H1 (cell line): ENCODE data around the gene SMARCA5. TPM values are rescaled to one million over a fixed set of nuclear protein-coding genes. Genes with fewer than 3 reads are reported as not detected.

Experiments
- CTCF ChIA-PET: fragments of 300-600 bp; sonication (Branson Sonifier 250); formaldehyde crosslinking; loops from one replicate; lab custom pipeline; 2021; ENCODE audit not compliant: partially characterized antibody; lab: Charles Lee
- POLR2A ChIA-PET: fragments of 300-600 bp; sonication (Branson Sonifier 250); formaldehyde crosslinking; loops from one replicate; lab custom pipeline; 2021; ENCODE audit warnings: inconsistent platforms; ENCODE audit not compliant: partially characterized antibody; lab: Charles Lee
- DNase-seq, 2 experiments: peaks; one replicate each; pipeline versions ENCODE4 v3.0.0 to v3.0.0-alpha.2; 2010 to 2022; ENCODE audit warnings: low spot score in 2 of 2, low read depth in 1 of 2, mixed read lengths in 1 of 2
- FAIRE-seq: peaks from 2 replicates; lab custom pipeline; 2011; peaks lifted over from hg19 to GRCh38; lab: Jason Lieb, UNC
- H2AFZ ChIP-seq: 2 replicates; pipeline ENCODE4 v1.8.1; 2012; ENCODE audit warnings: low read length, inconsistent platforms
- H2AK5ac ChIP-seq: 2 replicates; pipeline ENCODE4 v1.6.1; 2013; ENCODE audit warnings: low read depth, low read length
- H2BK120ac ChIP-seq: replicated peaks from 2 replicates; pipeline ENCODE3; 2013; ENCODE audit warnings: low read depth, low read length, inconsistent platforms
- H2BK12ac ChIP-seq: 2 replicates; pipeline ENCODE4 v1.6.1; 2013; ENCODE audit warnings: low read depth, low read length
- H2BK15ac ChIP-seq: 2 replicates; pipeline ENCODE4 v1.6.1; 2013; ENCODE audit warnings: low read length
- H2BK20ac ChIP-seq: 2 replicates; pipeline ENCODE4 v1.6.1; 2013; ENCODE audit warnings: low read length
- H2BK5ac ChIP-seq: 2 replicates; pipeline ENCODE4 v1.6.1; 2013; ENCODE audit warnings: low read depth, low read length
- H3K14ac ChIP-seq: 2 replicates; pipeline ENCODE4 v1.6.1; 2013; ENCODE audit warnings: inconsistent platforms; ENCODE audit not compliant: insufficient read length
- H3K18ac ChIP-seq: 2 replicates; pipeline ENCODE4 v1.6.1; 2013; ENCODE audit warnings: low read length; ENCODE audit errors: extremely low read depth
- H3K23ac ChIP-seq: 2 replicates; pipeline ENCODE4 v1.6.1; 2013; ENCODE audit warnings: inconsistent platforms; ENCODE audit not compliant: insufficient read length
- H3K23me2 ChIP-seq: 2 replicates; pipeline ENCODE4 v1.6.1; 2013; ENCODE audit warnings: low read depth, low read length
- H3K27ac ChIP-seq: 2 replicates; pipeline ENCODE4 v1.6.1; 2011; ENCODE audit warnings: low read depth, low read length, inconsistent platforms
- H3K27me3 ChIP-seq, 4 experiments: replicated peaks in 1 of 4; 1 replicate in 1 of 4; 2 replicates in 3 of 4; pipeline versions ENCODE4 v1.6.1 to v1.8.1; 2011 to 2013; ENCODE audit warnings: low read length in 3 of 4, mild to moderate bottlenecking in 3 of 4, inconsistent platforms in 2 of 4, mixed read lengths in 2 of 4, moderate library complexity in 1 of 4; ENCODE audit not compliant: control insufficient read depth in 3 of 4, insufficient read depth in 3 of 4; ENCODE audit errors: extremely low read depth in 1 of 4
- H3K36me3 ChIP-seq, 4 experiments: 2 replicates each; pipeline versions ENCODE4 v1.6.1 to v1.8.1; 2011 to 2013; ENCODE audit warnings: mild to moderate bottlenecking in 4 of 4, low read length in 3 of 4, moderate library complexity in 2 of 4, control low read depth in 1 of 4, inconsistent platforms in 1 of 4; ENCODE audit not compliant: insufficient read depth in 4 of 4, control insufficient read depth in 2 of 4
- H3K4ac ChIP-seq: replicated peaks from 2 replicates; pipeline ENCODE3; 2013; ENCODE audit warnings: low read length, low read depth, mixed read lengths, inconsistent platforms; ENCODE audit not compliant: insufficient read length
- H3K4me1 ChIP-seq, 4 experiments: replicated peaks in 1 of 4; 1 replicate in 1 of 4; 2 replicates in 3 of 4; pipeline versions ENCODE4 v1.6.1 to v1.8.1; 2011 to 2013; ENCODE audit warnings: low read length in 3 of 4, inconsistent platforms in 2 of 4, mixed read lengths in 1 of 4; ENCODE audit not compliant: insufficient read depth in 4 of 4, control insufficient read depth in 3 of 4
- H3K4me2 ChIP-seq, 2 experiments: 2 replicates each; pipeline versions ENCODE4 v1.6.1 to v1.8.1; 2011 to 2013; ENCODE audit warnings: low read depth in 2 of 2, low read length in 2 of 2, control low read depth in 1 of 2, inconsistent platforms in 1 of 2, mild to moderate bottlenecking in 1 of 2; ENCODE audit not compliant: insufficient read depth in 1 of 2
- H3K4me3 ChIP-seq, 4 experiments: fragments of 200-600, 300-600 bp in 1 of 4; sonication (generic), shearing (Covaris generic), sonication (Bioruptor Twin) in 1 of 4; 2 replicates each; pipeline versions ENCODE4 v1.5.1 to v1.8.1; 2011 to 2016; ENCODE audit warnings: low read length in 4 of 4, low read depth in 3 of 4, control low read depth in 2 of 4, inconsistent platforms in 2 of 4, mild to moderate bottlenecking in 2 of 4, mixed read lengths in 1 of 4, moderate library complexity in 1 of 4; ENCODE audit not compliant: insufficient read depth in 2 of 4; ENCODE audit errors: extremely low read depth in 1 of 4
- H3K56ac ChIP-seq: replicated peaks from 2 replicates; pipeline ENCODE3; 2013; ENCODE audit warnings: low read depth, mild to moderate bottlenecking, mixed read lengths, low read length, inconsistent platforms; ENCODE audit not compliant: insufficient read length
- H3K79me1 ChIP-seq: 2 replicates; pipeline ENCODE4 v1.6.1; 2013; ENCODE audit warnings: low read depth, low read length, control low read depth
- H3K79me2 ChIP-seq, 2 experiments: 2 replicates each; pipeline versions ENCODE4 v1.6.1 to v1.8.1; 2012 to 2013; ENCODE audit warnings: low read length in 2 of 2, mild to moderate bottlenecking in 2 of 2, inconsistent platforms in 1 of 2; ENCODE audit not compliant: insufficient read depth in 2 of 2, control insufficient read depth in 1 of 2
- H3K9ac ChIP-seq, 4 experiments: replicated peaks in 1 of 4; 1 replicate in 1 of 4; 2 replicates in 3 of 4; pipeline versions ENCODE4 v1.6.1 to v1.8.1; 2011 to 2013; ENCODE audit warnings: low read depth in 3 of 4, low read length in 3 of 4, control low read depth in 2 of 4, mild to moderate bottlenecking in 2 of 4, moderate library complexity in 2 of 4, inconsistent platforms in 1 of 4; ENCODE audit errors: extremely low read depth in 1 of 4
- H3K9me3 ChIP-seq, 2 experiments: 2 replicates each; pipeline versions ENCODE4 v1.6.1 to v1.8.1; 2012 to 2013; ENCODE audit warnings: mild to moderate bottlenecking in 2 of 2, moderate library complexity in 2 of 2, control low read depth in 1 of 2, inconsistent platforms in 1 of 2, low read depth in 1 of 2, low read length in 1 of 2, mixed read lengths in 1 of 2; ENCODE audit not compliant: insufficient read depth in 2 of 2
- H4K20me1 ChIP-seq, 2 experiments: replicated peaks in 1 of 2; 2 replicates each; pipeline versions ENCODE3 to v1.8.1; 2011 to 2013; ENCODE audit warnings: inconsistent platforms in 2 of 2, low read length in 2 of 2, mild to moderate bottlenecking in 1 of 2; ENCODE audit not compliant: insufficient read depth in 2 of 2, control insufficient read depth in 1 of 2
- H4K5ac ChIP-seq: 2 replicates; pipeline ENCODE4 v1.6.1; 2013; ENCODE audit warnings: low read length, low read depth, mixed read lengths, inconsistent platforms; ENCODE audit not compliant: insufficient read length
- H4K8ac ChIP-seq: 2 replicates; pipeline ENCODE4 v1.8.0; 2013; ENCODE audit warnings: mild to moderate bottlenecking, moderate library complexity, low read length, inconsistent platforms; ENCODE audit not compliant: insufficient read depth; ENCODE audit errors: extremely low read depth
- H4K91ac ChIP-seq: replicated peaks from 2 replicates; pipeline ENCODE3; 2013; ENCODE audit warnings: low read length, mixed read lengths, inconsistent platforms; ENCODE audit not compliant: insufficient read length
- BCL11A ChIP-seq, 2 experiments: IDR thresholded peaks; one replicate each; pipeline ENCODE4 v1.6.1; 2011; ENCODE audit warnings: low read depth in 2 of 2, low read length in 2 of 2, mild to moderate bottlenecking in 2 of 2
- CHD2 ChIP-seq: IDR thresholded peaks from 2 replicates; pipeline ENCODE4 v1.6.1; 2012; ENCODE audit warnings: low read length, improper control_type of control experiment
- GTF2F1 ChIP-seq: IDR thresholded peaks from 2 replicates; pipeline ENCODE4 v1.6.1; 2012; ENCODE audit warnings: low read depth, low read length, improper control_type of control experiment, borderline replicate concordance
- JUND ChIP-seq: IDR thresholded peaks from 2 replicates; pipeline ENCODE4 v1.6.1; 2011; ENCODE audit warnings: mild to moderate bottlenecking, improper control_type of control experiment, low read length
- MAFK ChIP-seq: IDR thresholded peaks from 2 replicates; pipeline ENCODE4 v1.6.1; 2012; ENCODE audit warnings: low read depth, mild to moderate bottlenecking, improper control_type of control experiment, low read length
- NANOG ChIP-seq: IDR thresholded peaks from 2 replicates; pipeline ENCODE4 v1.6.1; 2011; ENCODE audit warnings: low read length, low read depth, mild to moderate bottlenecking, inconsistent platforms; ENCODE audit not compliant: insufficient read depth, poor library complexity, severe bottlenecking
- RFX5 ChIP-seq: IDR thresholded peaks from 2 replicates; pipeline ENCODE4 v1.6.1; 2011; ENCODE audit warnings: low read depth, low read length, improper control_type of control experiment, borderline replicate concordance
- SIX5 ChIP-seq: IDR thresholded peaks from 2 replicates; pipeline ENCODE4 v1.6.1; 2011; ENCODE audit warnings: mild to moderate bottlenecking, low read depth, low read length
- TAF1 ChIP-seq: IDR thresholded peaks from 2 replicates; pipeline ENCODE4 v1.6.1; 2011; ENCODE audit warnings: mild to moderate bottlenecking, low read depth, low read length
- TBP ChIP-seq: IDR thresholded peaks from 2 replicates; pipeline ENCODE4 v1.6.1; 2011; ENCODE audit warnings: low read depth, low read length, improper control_type of control experiment
- TEAD4 ChIP-seq: IDR thresholded peaks from 2 replicates; pipeline ENCODE4 v1.6.1; 2012; ENCODE audit warnings: low read depth, low read length, inconsistent platforms, mixed read lengths
- YY1 ChIP-seq: IDR thresholded peaks from 2 replicates; pipeline ENCODE4 v1.6.1; 2011; ENCODE audit warnings: low read depth, mild to moderate bottlenecking, low read length
- WGBS, 2 experiments: shearing (Covaris generic) in 1 of 2; methylation state at CpG; one replicate each; pipeline versions ENCODE4 v1.1.6 to v1.1.7; 2013 to 2015; ENCODE audit warnings: low lambda C conversion rate in 2 of 2, mixed read lengths in 2 of 2, inconsistent platforms in 1 of 2, low coverage in 1 of 2, missing lambda C conversion rate in 1 of 2; ENCODE audit not compliant: insufficient replicate concordance in 2 of 2, insufficient coverage in 1 of 2, insufficient read length in 1 of 2; ENCODE audit errors: extremely low coverage in 1 of 2, missing lambda C conversion rate in 1 of 2; 5-methylcytosine and 5-hydroxymethylcytosine counted together
- polyA plus RNA-seq, 7 experiments: library from polyadenylated mRNA; depleted of rRNA in 3 of 7; stranded (reverse) in 5 of 7; unstranded in 2 of 7; fragments of >200 nt in 5 of 7; fragments of 200-250 nt in 2 of 7; gene quantifications; 1 replicate in 5 of 7; 2 replicates in 1 of 7; 4 replicates in 1 of 7; pipeline versions ENCODE4 v1.2.1 to v1.2.3, GENCODE V29; 2011 to 2013; ENCODE audit warnings: missing spikeins in 2 of 7, mixed read lengths in 2 of 7
- total RNA-seq: library from RNA; stranded (reverse); fragmentation: NEBNext Ultra II Directional; extraction: Animal tissue kit (Norgen Biotek cat#: 25700); gene quantifications from 2 replicates; pipeline ENCODE4 v1.2.1, GENCODE V29; 2021
- TF ChIP-seq, protein P1 (sequence below): IDR thresholded peaks from 2 replicates; pipeline ENCODE4 v1.6.1; 2011; ENCODE audit warnings: low read depth, mild to moderate bottlenecking, low read length; ENCODE audit not compliant: insufficient read depth

SMARCA5 gene
- total and polyA plus RNA-seq, 2 of the 8 experiments (the other 6 are each of a cell fraction or from before 2014, with no cell fraction given): 13.9 to 112 TPM

DNA sequence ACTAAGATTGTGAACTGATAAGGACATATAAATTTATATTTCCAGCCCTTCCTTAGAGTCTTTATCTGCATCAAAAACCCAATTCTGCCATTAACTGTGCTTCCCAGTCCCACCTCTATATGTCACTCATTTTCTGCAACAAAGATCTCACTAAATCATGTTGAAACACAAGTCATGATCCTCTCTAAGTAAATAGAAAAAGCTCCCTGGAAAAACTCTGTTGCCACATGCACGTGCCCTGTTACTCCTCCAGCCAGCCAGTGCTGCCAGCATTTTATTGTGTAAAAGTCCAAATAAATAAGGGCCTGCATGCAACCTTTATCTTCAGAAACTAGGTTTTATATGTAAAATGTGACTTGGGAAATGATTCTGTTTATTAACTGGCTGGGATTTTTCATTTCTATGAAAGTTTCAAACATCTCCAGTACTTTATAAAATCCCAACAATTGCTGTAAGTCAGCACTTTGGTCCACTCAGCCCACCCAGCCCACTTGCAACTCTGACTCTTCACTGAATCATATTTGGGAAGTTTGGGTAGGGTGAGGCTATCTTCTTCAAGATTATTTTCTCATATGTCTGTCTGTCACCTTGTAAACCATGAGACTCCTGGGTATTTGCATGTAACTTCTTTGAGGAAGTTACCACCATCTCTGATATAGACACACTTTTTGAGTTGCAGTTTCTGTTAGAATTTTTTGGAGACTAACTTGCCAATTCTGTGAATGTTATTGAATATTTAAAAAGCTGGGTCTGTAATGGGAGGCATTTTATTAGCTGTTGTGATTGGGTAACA, 40.0 kb upstream of the SMARCA5 start:
- Histone ChIP-seq H3K4ac (no peak overlapping the region), H3K27ac (no peak overlapping the region), H3K18ac (no peak overlapping the region), H3K4me3 (no peak overlapping the region), H2BK15ac (no peak overlapping the region), H3K56ac (no peak overlapping the region), H4K5ac (no peak overlapping the region), H4K91ac (no peak overlapping the region), H2BK120ac (no peak overlapping the region), H2AK5ac (no peak overlapping the region), H3K36me3 (peaks cover 0 to 7% (median 0%) of the 10 kb centered on the region in 4 experiments; a peak in 3 of 8 replicates), H3K23me2 (no peaks in the 10 kb centered on the region), H2BK12ac (no peak overlapping the region), H3K79me2 (no peaks in the 10 kb centered on the region), H3K23ac (no peak overlapping the region), H3K4me1 (no peaks in the 10 kb centered on the region), H4K8ac (no peak overlapping the region), H2BK5ac (no peak overlapping the region), H3K9me3 (no peaks in the 10 kb centered on the region), H2BK20ac (no peak overlapping the region), H3K4me2 (no peak overlapping the region), H3K14ac (no peak overlapping the region), H2AFZ (no peak overlapping the region), H3K79me1 (no peaks in the 10 kb centered on the region), H3K9ac (no peak overlapping the region), H4K20me1 (no peaks in the 10 kb centered on the region), H3K27me3 (no peaks in the 10 kb centered on the region)
- WGBS, 2 experiments: 95% methylated on average over 1 of the region's 1 CpG; no CpG with 5 or more reads in 1 of the 2 experiments
- FAIRE-seq (no peak), DNase-seq (no peak)
- ChIA-PET POLR2A (no interaction called here), CTCF (no interaction called here)
- TF ChIP-seq YY1: no peak
- TF ChIP-seq TEAD4: no peak
- no peak for TF ChIP-seq TBP
- TF ChIP-seq JUND: no peak
- TF ChIP-seq, protein P1, sequence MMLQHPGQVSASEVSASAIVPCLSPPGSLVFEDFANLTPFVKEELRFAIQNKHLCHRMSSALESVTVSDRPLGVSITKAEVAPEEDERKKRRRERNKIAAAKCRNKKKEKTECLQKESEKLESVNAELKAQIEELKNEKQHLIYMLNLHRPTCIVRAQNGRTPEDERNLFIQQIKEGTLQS: no peak
- no peak for TF ChIP-seq MAFK
- TF ChIP-seq BCL11A (IDR thresholded peaks at IDR 0.05; ENCODE audit: low read depth in 2 of 2, low read length in 2 of 2): no peak
- TF ChIP-seq GTF2F1: no peak
- no peak for TF ChIP-seq RFX5
- no peak for TF ChIP-seq SIX5
- TF ChIP-seq TAF1: no peak
- TF ChIP-seq NANOG: no peak
- TF ChIP-seq CHD2: no peak
